HEK293 (cell line): ENCODE measurements around the gene GAK.

ENCODE experiments used
- CTCF ChIP-seq: fragments of 450-650 bp; formaldehyde crosslinking; IDR thresholded peaks from 2 replicates; pipeline ENCODE4 v1.5.1; 2016; ENCODE audit warnings: missing biosample characterization, missing genetic modification characterization
- PRDM1 ChIP-seq: fragments of 450-650 bp; formaldehyde crosslinking; IDR thresholded peaks from 2 replicates; pipeline ENCODE4; 2016; ENCODE audit warnings: missing biosample characterization, missing genetic modification characterization
- ZBTB49 ChIP-seq: fragments of 450-650 bp; formaldehyde crosslinking; IDR thresholded peaks from 2 replicates; pipeline ENCODE4 v1.5.1; 2016; ENCODE audit warnings: missing biosample characterization, missing genetic modification characterization, low read depth
- ZNF292 ChIP-seq: fragments of 450-650 bp; formaldehyde crosslinking; IDR thresholded peaks from 2 replicates; pipeline ENCODE4 v1.5.1; 2016; ENCODE audit warnings: low read depth, missing biosample characterization, missing genetic modification characterization, borderline replicate concordance

GRCh38 chr4:903066-904046 lies 28.8 kb downstream of the GAK start:
- TF ChIP-seq CTCF (tag by site-specific recombination) (no peak), ZNF292 (tag by site-specific recombination) (no peak), PRDM1 (tag by site-specific recombination) (no peak), ZBTB49 (no peak)
